ENCODE measurements around the gene RRBP1.

Gene RRBP1

DNA sequence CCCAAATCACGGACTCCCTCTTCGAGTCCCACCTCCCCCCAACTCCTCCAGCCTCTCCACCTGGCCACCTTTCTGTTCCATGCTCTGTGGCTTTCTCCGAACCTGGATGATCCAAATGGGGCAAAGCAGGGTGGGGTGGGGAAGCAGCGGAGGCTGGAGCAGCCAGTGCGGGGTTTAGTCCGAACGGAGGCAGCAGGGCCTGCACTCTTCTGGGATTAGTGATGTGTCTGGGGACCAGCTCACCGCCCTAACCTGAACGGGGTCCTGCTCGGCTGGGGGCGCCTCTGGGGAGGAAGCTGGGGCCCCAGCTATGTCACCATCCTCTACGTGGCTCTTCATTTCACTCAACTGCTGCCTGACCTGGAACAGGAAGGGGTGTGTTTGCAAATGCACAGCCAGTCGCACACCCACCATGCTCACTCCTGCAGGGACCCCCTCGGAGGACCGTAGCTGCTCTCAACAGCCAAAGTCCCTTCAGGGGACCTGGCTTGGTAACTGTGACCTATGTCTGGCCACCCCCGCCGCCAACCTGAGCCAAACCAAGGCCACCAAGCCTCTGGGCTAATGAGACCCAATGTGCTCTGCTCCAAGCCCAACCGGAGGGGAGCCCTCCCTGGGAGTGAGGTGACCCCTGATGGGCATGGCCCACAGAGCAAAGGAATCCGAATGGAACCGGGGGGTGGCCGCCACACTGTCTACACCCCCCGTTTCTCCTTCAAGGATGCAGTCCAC is 65.4 kb downstream of the RRBP1 start:
- TF ChIP-seq, protein P1, sequence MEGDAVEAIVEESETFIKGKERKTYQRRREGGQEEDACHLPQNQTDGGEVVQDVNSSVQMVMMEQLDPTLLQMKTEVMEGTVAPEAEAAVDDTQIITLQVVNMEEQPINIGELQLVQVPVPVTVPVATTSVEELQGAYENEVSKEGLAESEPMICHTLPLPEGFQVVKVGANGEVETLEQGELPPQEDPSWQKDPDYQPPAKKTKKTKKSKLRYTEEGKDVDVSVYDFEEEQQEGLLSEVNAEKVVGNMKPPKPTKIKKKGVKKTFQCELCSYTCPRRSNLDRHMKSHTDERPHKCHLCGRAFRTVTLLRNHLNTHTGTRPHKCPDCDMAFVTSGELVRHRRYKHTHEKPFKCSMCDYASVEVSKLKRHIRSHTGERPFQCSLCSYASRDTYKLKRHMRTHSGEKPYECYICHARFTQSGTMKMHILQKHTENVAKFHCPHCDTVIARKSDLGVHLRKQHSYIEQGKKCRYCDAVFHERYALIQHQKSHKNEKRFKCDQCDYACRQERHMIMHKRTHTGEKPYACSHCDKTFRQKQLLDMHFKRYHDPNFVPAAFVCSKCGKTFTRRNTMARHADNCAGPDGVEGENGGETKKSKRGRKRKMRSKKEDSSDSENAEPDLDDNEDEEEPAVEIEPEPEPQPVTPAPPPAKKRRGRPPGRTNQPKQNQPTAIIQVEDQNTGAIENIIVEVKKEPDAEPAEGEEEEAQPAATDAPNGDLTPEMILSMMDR (IDR thresholded peaks at IDR 0.05): no peak

DNA sequence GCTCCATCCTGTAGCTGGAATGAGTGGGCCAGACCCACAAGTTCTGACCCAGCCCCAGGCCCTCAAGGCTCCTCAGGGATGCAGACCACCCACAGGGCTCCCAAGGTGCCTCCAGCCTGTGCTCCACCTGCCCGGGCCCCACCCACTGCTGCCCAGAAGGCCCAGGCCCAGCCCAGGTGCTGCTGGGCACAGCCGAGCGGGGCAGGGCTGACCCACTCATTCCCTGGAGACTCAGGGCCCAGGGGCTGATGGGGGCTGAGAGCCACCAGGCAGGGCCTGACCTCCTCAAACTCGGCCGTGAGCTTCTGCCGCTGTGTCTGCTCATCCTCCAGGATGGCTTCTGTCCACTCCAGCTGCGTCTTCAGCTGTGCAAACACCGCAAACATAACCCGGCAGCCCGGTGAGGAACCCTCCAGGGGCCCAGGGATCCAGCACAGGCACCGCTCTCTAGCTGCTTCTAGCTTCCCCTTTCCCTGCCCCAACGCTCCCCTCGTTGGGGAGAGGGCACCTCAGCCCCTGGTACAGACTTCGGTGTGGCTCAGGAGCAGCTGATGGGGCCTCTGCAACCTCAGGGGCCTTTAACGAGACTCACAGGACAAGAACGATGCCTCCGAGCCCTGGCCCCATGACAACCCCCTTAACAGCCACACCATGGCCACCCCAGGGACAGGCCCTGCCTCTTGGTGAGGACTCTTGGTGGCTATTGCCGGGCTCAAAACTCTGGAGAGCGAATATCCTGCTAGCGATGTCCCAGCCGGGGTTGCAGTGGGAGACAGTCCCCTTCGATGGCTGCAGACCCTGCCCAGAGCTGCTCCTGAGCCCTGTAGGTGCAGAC is 66.2 kb downstream of the RRBP1 start:
- TF ChIP-seq, protein P1 (IDR thresholded peaks at IDR 0.05): no peak

DNA sequence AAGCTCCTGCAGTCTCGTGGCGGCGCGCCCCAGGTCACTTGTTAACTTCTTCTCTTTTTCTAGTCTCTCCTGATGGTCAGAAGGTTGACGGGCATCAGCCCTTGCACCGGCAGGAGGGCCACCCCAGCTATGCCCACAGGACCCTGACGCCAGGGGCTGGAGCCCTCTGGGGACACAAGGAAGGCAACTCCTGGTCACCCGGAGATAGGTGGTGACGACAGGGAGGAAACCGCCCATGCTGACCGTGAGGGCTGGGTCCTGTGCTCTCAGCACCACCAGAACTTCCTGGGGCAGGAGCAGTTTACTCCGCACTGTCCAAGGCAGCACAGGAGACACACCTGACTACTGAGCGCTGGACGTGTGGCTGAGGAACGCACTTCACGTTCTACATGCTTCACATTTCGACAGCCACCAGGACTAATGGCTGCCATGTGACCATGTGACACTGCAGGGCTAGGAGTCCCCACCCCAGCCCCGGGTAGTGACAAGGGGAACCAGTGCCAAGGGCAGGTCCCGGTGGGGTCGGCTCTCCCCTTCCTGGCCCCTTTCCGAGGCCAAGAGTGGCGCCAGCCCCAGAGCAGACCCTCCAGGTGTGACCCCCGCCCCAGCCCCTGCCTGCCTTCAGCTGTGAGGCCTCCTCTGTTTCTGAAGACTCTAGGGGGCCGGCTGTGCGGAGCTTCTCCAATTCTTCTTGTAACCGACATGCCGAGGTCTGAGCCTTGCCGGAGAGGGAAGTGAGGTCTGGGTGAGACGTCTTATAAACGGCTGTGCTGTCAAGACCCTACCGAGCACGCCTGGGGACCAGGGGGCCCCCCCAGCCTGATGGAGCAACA is 67.0 kb downstream of the RRBP1 start:
- TF ChIP-seq, protein P1 (IDR thresholded peaks at IDR 0.05): no peak

DNA sequence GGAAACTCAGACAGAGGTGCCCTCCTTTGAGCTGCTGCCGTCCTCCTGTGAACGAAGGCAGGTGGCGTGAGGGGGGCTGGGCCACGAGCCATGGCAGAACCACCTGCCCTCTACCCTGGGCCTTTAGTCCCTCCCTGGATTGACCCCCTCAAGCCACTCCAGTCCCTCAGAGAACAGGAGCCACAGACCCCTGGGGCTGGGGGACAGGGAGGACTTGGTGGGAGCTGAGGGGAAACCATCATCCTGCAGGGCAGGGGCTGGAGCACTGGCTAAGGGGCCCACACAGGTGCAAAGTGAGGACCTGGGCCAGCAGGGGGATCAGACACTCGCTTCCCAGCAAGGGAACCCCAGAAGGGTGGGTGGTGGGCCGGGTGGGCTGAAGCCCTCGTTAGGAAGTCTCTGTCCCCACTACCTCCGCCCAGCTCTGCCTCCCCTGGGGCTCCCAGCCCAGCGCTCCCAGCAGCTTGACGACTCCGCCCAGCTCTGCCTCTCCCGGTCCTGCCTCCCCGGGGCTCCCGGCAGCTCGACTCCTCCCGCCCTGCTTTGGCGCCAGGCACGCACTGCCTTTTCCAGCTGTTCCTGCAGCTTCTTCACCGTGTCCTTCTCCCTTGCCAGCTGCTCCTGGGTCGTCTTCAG is 67.7 kb downstream of the RRBP1 start:
- TF ChIP-seq, protein P1 (IDR thresholded peaks at IDR 0.05): no peak

DNA sequence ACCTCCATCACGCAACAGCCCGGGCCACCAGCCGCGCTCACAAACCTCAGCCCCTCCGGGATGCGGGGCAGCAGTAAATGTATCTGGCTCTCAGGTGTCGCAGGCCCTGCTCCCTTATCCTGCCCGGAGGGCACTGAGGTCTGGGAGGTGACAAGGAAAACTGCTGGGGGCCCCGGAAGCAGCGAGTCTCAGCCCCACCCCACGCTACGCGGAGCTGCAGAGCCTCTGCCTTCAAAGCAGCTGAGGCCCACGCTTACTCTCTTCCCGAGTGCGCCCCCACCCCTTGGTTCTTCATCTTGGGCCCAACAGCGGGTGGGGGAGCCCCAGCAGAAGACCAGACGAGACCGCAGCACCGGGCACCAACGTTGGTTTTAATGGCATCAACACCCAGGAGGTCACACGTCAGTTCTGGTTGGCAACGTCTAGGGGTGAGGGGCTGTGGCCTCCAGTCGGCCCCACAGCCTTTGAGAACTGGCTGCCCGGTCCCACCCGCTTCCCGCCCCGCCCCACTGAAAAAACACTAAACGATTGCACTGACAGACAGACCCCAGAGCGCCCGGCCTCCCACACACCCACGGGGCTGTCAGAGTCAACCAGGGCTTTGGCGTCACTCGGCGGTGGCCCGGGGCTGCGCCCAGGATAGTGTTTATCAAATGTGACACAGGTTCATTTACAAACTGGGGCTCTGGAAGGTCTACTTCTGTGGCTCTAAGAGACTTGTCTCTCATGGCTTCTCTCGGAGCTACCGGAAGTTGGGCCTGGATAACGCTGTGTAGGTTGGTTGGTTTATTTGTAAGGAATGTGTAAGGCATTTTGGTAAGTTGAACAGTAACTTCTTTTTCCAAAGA is 68.5 kb downstream of the RRBP1 start:
- TF ChIP-seq, protein P1 (IDR thresholded peaks at IDR 0.05): no peak

DNA sequence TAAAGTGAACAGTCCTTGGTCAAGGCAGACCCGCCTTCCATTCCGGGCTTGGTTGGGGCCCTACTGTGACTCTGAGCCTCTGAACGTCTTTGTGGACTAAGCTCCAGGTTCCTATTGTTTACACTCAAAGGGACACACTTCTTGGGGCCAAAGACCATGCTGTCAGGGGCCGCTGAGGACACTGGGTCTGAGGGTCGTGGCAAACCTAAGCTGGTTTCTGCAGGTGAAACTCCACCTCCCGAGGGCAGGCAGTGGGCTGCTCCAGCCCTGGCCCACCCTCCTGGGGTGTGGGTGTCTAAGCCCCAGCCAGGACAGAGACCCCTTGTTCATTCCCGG is 69.1 kb downstream of the RRBP1 start:
- TF ChIP-seq, protein P1 (IDR thresholded peaks at IDR 0.05): no peak
